Measurements from ENCODE around the gene CDC42BPB. TPM values are rescaled to one million over a fixed set of nuclear protein-coding genes. Genes with fewer than 3 reads are reported as not detected.

CDC42BPB gene, protein sequence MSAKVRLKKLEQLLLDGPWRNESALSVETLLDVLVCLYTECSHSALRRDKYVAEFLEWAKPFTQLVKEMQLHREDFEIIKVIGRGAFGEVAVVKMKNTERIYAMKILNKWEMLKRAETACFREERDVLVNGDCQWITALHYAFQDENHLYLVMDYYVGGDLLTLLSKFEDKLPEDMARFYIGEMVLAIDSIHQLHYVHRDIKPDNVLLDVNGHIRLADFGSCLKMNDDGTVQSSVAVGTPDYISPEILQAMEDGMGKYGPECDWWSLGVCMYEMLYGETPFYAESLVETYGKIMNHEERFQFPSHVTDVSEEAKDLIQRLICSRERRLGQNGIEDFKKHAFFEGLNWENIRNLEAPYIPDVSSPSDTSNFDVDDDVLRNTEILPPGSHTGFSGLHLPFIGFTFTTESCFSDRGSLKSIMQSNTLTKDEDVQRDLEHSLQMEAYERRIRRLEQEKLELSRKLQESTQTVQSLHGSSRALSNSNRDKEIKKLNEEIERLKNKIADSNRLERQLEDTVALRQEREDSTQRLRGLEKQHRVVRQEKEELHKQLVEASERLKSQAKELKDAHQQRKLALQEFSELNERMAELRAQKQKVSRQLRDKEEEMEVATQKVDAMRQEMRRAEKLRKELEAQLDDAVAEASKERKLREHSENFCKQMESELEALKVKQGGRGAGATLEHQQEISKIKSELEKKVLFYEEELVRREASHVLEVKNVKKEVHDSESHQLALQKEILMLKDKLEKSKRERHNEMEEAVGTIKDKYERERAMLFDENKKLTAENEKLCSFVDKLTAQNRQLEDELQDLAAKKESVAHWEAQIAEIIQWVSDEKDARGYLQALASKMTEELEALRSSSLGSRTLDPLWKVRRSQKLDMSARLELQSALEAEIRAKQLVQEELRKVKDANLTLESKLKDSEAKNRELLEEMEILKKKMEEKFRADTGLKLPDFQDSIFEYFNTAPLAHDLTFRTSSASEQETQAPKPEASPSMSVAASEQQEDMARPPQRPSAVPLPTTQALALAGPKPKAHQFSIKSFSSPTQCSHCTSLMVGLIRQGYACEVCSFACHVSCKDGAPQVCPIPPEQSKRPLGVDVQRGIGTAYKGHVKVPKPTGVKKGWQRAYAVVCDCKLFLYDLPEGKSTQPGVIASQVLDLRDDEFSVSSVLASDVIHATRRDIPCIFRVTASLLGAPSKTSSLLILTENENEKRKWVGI (N-terminal part only)
- total RNA-seq (2014; rRNA removed) = 56.6 and 59.5 TPM in 2 replicates
- 50.1 TPM for polyA plus RNA-seq (2012)

DNA sequence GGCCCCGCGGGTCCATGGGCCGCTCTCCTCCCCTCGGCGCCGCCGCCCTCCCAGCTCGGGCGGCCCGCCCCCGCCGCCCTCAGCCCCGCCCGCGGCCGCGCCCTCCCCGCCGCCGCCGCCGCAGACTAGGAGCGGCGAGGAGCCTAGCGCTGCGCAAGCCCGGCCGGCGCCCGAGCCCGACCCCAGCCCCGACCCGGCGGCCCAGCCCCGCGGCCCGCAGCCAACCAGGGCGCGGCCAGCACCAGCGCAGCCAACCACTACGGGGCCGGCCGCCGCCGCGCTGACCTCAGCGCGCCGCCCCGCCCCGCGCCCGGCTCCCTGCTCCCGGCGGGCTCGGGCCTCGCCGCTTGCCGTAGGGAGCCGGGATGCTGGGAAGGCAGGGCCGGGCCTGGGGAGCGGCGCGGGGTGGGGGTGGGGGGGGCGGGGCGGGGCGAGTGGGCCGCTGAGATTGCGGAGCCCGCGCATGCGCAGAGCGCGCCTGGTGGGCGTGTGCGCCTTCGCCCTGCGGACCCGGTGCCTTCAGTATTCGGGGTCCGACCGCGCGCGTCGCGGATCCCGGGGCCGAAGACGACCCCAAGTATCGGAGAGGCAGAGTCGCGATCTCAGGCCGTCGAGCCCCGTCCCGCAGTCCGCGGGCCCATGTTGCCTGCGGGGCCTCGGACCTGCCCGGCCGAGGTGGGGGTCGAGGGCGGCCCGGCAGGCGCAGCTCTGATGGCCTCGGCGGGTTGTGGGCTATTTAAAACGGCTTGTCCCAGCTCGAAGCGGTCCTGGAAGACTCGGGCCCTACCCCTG is at the start of gene CDC42BPB:
TSS of gene CDC42BPB (minus strand) at position 178 of the 792 bp plus-strand sequence. CDS start 376 bp downstream, outside the sequence.
- peak; percentile 87 for DNase-seq (ENCODE audit: low read depth)

- peak; percentile 49 for DNase-seq (ENCODE audit: low read depth)
These were observed 48.3 kb upstream of the CDC42BPB start for GRCh38 chr14:103105580-103106150.

DNA sequence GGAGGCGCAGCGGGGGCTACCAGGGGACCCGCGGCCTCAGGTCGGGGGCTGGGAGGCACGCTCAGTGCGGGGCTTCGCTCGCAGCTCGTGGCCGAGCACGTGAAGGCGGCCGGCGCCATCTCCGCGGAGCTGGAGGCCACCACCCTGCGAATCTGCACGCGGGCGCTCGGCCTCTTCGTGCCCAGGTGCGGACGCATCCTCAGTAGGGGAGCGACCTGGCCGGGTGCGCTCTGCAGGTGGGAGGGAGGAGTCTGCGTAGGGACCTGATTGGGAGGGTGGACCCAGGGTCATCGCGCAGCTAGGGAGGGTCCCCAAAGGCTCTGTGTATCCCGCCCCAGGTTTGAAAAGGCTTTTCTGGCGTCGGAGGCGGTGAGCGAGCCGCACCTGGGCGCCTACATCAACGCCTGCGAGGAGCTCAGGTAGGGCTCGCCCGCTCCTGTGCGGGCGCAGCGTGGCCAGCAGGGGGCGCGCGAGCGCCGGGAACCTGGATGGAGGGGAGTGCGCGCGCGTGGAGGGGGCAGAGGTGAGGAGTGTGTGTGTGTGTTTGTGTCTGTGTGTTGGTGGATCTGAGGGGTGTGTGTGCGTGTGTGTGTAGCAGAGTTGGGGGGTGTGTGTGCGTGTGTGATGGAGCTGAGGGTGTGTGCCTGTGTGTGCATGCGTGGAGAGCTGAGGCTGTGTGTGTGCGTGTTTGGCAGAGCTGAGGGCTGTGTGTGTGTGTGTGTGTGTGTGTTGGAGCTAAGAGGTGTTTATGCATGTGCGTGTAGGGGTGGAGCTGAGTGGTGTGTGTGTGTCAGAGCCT is 47.5 kb upstream of the CDC42BPB start:
- peak; percentile 36 for DNase-seq (ENCODE audit: low read depth)

DNA sequence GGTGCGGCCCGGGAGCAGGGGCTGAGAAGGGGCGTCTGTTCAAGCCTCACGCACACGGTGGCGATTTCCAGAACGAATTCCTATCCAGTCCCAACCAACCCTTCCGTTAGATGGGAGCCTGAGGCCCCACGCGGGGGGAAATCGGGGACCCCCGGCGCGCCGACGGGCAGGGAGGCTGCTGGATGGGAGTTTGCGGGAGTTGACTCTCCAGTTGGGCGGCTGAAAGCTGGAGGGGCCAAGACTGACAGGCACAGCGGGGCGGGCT is 47.0 kb upstream of the CDC42BPB start:
- DNase-seq (ENCODE audit: low read depth) = no peak

GRCh38 chr14:103103461-103104388 is 46.4 kb upstream of the CDC42BPB start:
- peak; percentile 82 for DNase-seq (ENCODE audit: low read depth)

GRCh38 chr14:103102689-103103260 is 45.4 kb upstream of the CDC42BPB start:
- no peak for DNase-seq (ENCODE audit: low read depth)

GRCh38 chr14:103101963-103102688 is 44.8 kb upstream of the CDC42BPB start:
- no peak for DNase-seq (ENCODE audit: low read depth)

DNA sequence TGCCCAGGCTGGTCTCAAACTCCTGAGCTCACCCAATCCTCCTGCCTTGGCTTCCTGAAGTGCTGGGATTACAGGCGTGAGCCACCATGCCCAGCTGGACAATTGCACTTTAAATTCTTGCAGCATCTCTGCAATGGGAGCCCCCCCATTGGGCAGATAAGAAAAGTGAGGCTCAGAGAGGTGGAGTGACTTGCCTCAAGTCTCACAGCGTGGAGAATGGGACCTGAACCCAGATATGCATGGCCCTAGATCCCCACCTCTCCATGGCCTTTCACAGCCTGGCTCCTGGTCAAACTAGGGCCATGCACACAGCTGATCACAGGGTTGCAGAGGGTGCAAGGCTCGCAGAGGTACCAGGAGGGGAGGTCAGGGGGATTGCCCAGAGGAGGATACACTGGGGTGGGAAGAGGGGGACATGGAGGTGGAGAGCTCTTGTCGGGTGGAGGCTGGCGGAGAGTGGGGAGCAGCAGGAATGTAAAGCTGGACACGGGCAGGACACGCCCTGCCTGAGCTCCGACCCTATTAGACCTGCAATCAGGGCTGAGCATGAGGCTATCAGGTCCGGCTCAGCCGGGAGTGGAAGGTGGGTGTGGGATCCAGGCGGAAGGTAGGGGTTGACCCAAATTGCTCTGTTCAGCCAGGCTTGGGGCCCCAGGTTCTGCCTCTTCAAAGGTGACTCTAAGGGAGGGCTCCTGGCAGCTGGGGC is 44.1 kb upstream of the CDC42BPB start:
- no peak for DNase-seq (ENCODE audit: low read depth)

DNA sequence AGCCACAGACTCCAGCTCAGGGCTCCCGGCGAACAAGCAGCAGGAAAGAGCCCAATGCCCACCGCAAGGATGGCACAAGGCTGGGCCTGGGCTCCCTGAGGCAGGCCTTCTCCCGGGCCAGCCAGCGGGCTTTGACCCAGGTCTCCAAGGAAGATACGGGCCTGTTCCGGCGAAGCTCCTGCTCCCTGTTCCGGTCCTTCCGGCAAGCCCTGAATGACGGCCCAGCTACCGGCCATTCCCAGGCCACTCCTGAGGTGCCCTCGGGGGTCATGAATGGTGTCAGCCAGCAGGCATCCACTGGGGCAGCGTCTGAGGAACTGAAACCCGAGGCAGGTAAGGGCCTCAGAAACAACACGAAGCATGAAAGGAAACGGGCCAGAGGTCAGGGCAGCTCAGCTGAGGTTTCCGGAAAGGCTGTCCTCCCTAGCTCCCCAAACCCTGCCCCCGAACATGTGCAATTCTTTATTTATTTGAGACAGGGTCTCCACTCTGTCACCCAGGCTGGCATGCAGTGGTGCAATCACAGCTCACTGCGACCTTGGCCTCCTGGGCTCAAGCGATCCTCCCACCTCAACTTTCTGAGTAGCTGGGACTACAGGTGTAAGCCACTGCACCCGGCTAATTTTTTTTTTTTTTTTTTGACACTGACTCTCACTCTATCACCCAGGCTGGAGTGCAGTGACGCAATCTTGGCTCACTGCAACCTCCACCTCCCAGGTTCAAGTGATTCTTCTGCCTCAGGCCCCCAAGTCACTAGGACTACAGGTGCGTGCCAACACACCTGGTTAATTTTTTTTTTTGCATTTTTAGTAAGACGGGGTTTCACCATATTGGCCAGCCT is 43.2 kb upstream of the CDC42BPB start:
- no peak for DNase-seq (ENCODE audit: low read depth)

DNA sequence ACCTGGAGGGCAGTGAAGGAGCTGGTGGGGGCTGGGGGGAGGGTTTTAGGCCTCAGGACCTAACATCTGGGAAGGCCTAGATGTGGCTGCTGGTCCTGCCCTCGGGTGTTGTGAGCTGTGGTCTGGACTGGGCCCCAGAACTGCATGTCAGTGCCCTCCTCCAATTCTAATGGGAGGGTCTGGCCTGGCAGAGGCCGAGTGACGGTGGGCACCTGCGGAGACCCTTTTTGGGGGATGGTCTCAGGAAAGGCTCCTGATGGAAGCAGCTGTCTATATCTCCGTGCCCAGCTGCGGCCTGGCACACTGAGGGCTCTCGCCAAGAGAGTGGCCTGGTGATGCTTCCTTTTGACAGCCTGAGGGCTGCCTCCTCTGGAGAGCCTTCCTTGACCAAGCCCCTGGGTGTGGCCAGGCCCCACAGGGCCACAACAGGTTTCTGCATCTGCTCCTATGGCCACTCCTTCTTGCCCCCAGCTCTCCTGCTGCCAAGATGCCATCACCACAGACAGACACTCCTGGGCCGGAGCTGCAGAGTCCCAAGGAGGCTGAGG is 42.5 kb upstream of the CDC42BPB start:
- no peak for DNase-seq (ENCODE audit: low read depth)

DNA sequence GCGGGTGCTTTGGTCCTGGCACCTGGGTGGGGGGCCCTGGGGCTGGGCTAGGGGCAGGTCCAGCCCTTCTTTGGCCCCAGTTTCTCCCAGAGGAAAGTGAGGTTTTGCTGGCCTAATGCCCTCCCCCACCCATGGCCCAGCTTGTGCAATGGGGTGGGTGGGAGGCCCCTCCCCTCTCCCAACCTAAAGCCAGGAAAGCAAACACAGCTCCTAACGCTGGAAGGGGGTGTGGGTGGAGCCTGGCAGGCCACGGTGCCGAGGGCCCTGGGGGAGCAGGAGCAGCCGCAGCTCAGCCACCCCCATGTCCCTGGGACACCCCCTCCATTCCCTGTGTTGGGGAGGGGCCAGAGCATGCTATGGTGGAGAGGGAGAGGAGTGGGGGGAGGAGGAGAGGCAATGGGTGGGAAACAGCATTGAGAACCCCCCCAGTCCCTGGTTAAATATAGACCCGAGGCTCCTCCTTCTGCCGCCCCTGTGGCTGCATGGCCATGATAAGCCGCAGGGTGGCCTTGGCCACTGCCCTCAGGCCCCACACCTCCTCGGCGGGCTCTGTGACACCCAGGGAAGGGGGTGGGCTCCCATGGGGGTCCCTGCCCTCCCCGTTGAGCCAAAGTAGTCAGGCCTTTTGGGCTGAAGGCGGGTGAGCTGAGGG is 41.9 kb upstream of the CDC42BPB start:
- DNase-seq (ENCODE audit: low read depth) = no peak

- DNase-seq (ENCODE audit: low read depth) = no peak
These were observed 40.9 kb upstream of the CDC42BPB start for GRCh38 chr14:103097994-103098957.

- DNase-seq (ENCODE audit: low read depth) = no peak
These were observed 40.1 kb upstream of the CDC42BPB start for GRCh38 chr14:103097244-103097993.
